H1 (cell line): ENCODE results near the gene CD300LB. TPM values are rescaled to one million over a fixed set of nuclear protein-coding genes. Genes with fewer than 3 reads are reported as not detected.

Experiments
- CTCF ChIA-PET: fragments of 300-600 bp; sonication (Branson Sonifier 250); formaldehyde crosslinking; loops from one replicate; lab custom pipeline; 2021; ENCODE audit not compliant: partially characterized antibody; lab: Charles Lee
- POLR2A ChIA-PET: fragments of 300-600 bp; sonication (Branson Sonifier 250); formaldehyde crosslinking; loops from one replicate; lab custom pipeline; 2021; ENCODE audit warnings: inconsistent platforms; ENCODE audit not compliant: partially characterized antibody; lab: Charles Lee
- DNase-seq, 2 experiments: peaks; one replicate each; pipeline versions ENCODE4 v3.0.0 to v3.0.0-alpha.2; 2010 to 2022; ENCODE audit warnings: low spot score in 2 of 2, low read depth in 1 of 2, mixed read lengths in 1 of 2
- FAIRE-seq: peaks from 2 replicates; lab custom pipeline; 2011; peaks lifted over from hg19 to GRCh38; lab: Jason Lieb, UNC
- H2AFZ ChIP-seq: 2 replicates; pipeline ENCODE4 v1.8.1; 2012; ENCODE audit warnings: low read length, inconsistent platforms
- H2AK5ac ChIP-seq: 2 replicates; pipeline ENCODE4 v1.6.1; 2013; ENCODE audit warnings: low read depth, low read length
- H2BK120ac ChIP-seq: replicated peaks from 2 replicates; pipeline ENCODE3; 2013; ENCODE audit warnings: low read depth, low read length, inconsistent platforms
- H2BK12ac ChIP-seq: 2 replicates; pipeline ENCODE4 v1.6.1; 2013; ENCODE audit warnings: low read depth, low read length
- H2BK15ac ChIP-seq: 2 replicates; pipeline ENCODE4 v1.6.1; 2013; ENCODE audit warnings: low read length
- H2BK20ac ChIP-seq: 2 replicates; pipeline ENCODE4 v1.6.1; 2013; ENCODE audit warnings: low read length
- H2BK5ac ChIP-seq: 2 replicates; pipeline ENCODE4 v1.6.1; 2013; ENCODE audit warnings: low read depth, low read length
- H3K14ac ChIP-seq: 2 replicates; pipeline ENCODE4 v1.6.1; 2013; ENCODE audit warnings: inconsistent platforms; ENCODE audit not compliant: insufficient read length
- H3K18ac ChIP-seq: 2 replicates; pipeline ENCODE4 v1.6.1; 2013; ENCODE audit warnings: low read length; ENCODE audit errors: extremely low read depth
- H3K23ac ChIP-seq: 2 replicates; pipeline ENCODE4 v1.6.1; 2013; ENCODE audit warnings: inconsistent platforms; ENCODE audit not compliant: insufficient read length
- H3K23me2 ChIP-seq: 2 replicates; pipeline ENCODE4 v1.6.1; 2013; ENCODE audit warnings: low read depth, low read length
- H3K27ac ChIP-seq: 2 replicates; pipeline ENCODE4 v1.6.1; 2011; ENCODE audit warnings: low read depth, low read length, inconsistent platforms
- H3K27me3 ChIP-seq, 4 experiments: replicated peaks in 1 of 4; 1 replicate in 1 of 4; 2 replicates in 3 of 4; pipeline versions ENCODE4 v1.6.1 to v1.8.1; 2011 to 2013; ENCODE audit warnings: low read length in 3 of 4, mild to moderate bottlenecking in 3 of 4, inconsistent platforms in 2 of 4, mixed read lengths in 2 of 4, moderate library complexity in 1 of 4; ENCODE audit not compliant: control insufficient read depth in 3 of 4, insufficient read depth in 3 of 4; ENCODE audit errors: extremely low read depth in 1 of 4
- H3K36me3 ChIP-seq, 4 experiments: 2 replicates each; pipeline versions ENCODE4 v1.6.1 to v1.8.1; 2011 to 2013; ENCODE audit warnings: mild to moderate bottlenecking in 4 of 4, low read length in 3 of 4, moderate library complexity in 2 of 4, control low read depth in 1 of 4, inconsistent platforms in 1 of 4; ENCODE audit not compliant: insufficient read depth in 4 of 4, control insufficient read depth in 2 of 4
- H3K4ac ChIP-seq: replicated peaks from 2 replicates; pipeline ENCODE3; 2013; ENCODE audit warnings: low read length, low read depth, mixed read lengths, inconsistent platforms; ENCODE audit not compliant: insufficient read length
- H3K4me1 ChIP-seq, 4 experiments: replicated peaks in 1 of 4; 1 replicate in 1 of 4; 2 replicates in 3 of 4; pipeline versions ENCODE4 v1.6.1 to v1.8.1; 2011 to 2013; ENCODE audit warnings: low read length in 3 of 4, inconsistent platforms in 2 of 4, mixed read lengths in 1 of 4; ENCODE audit not compliant: insufficient read depth in 4 of 4, control insufficient read depth in 3 of 4
- H3K4me2 ChIP-seq, 2 experiments: 2 replicates each; pipeline versions ENCODE4 v1.6.1 to v1.8.1; 2011 to 2013; ENCODE audit warnings: low read depth in 2 of 2, low read length in 2 of 2, control low read depth in 1 of 2, inconsistent platforms in 1 of 2, mild to moderate bottlenecking in 1 of 2; ENCODE audit not compliant: insufficient read depth in 1 of 2
- H3K4me3 ChIP-seq, 4 experiments: fragments of 200-600, 300-600 bp in 1 of 4; sonication (generic), shearing (Covaris generic), sonication (Bioruptor Twin) in 1 of 4; 2 replicates each; pipeline versions ENCODE4 v1.5.1 to v1.8.1; 2011 to 2016; ENCODE audit warnings: low read length in 4 of 4, low read depth in 3 of 4, control low read depth in 2 of 4, inconsistent platforms in 2 of 4, mild to moderate bottlenecking in 2 of 4, mixed read lengths in 1 of 4, moderate library complexity in 1 of 4; ENCODE audit not compliant: insufficient read depth in 2 of 4; ENCODE audit errors: extremely low read depth in 1 of 4
- H3K56ac ChIP-seq: replicated peaks from 2 replicates; pipeline ENCODE3; 2013; ENCODE audit warnings: low read depth, mild to moderate bottlenecking, mixed read lengths, low read length, inconsistent platforms; ENCODE audit not compliant: insufficient read length
- H3K79me1 ChIP-seq: 2 replicates; pipeline ENCODE4 v1.6.1; 2013; ENCODE audit warnings: low read depth, low read length, control low read depth
- H3K79me2 ChIP-seq, 2 experiments: 2 replicates each; pipeline versions ENCODE4 v1.6.1 to v1.8.1; 2012 to 2013; ENCODE audit warnings: low read length in 2 of 2, mild to moderate bottlenecking in 2 of 2, inconsistent platforms in 1 of 2; ENCODE audit not compliant: insufficient read depth in 2 of 2, control insufficient read depth in 1 of 2
- H3K9ac ChIP-seq, 4 experiments: replicated peaks in 1 of 4; 1 replicate in 1 of 4; 2 replicates in 3 of 4; pipeline versions ENCODE4 v1.6.1 to v1.8.1; 2011 to 2013; ENCODE audit warnings: low read depth in 3 of 4, low read length in 3 of 4, control low read depth in 2 of 4, mild to moderate bottlenecking in 2 of 4, moderate library complexity in 2 of 4, inconsistent platforms in 1 of 4; ENCODE audit errors: extremely low read depth in 1 of 4
- H3K9me3 ChIP-seq, 2 experiments: 2 replicates each; pipeline versions ENCODE4 v1.6.1 to v1.8.1; 2012 to 2013; ENCODE audit warnings: mild to moderate bottlenecking in 2 of 2, moderate library complexity in 2 of 2, control low read depth in 1 of 2, inconsistent platforms in 1 of 2, low read depth in 1 of 2, low read length in 1 of 2, mixed read lengths in 1 of 2; ENCODE audit not compliant: insufficient read depth in 2 of 2
- H4K20me1 ChIP-seq, 2 experiments: replicated peaks in 1 of 2; 2 replicates each; pipeline versions ENCODE3 to v1.8.1; 2011 to 2013; ENCODE audit warnings: inconsistent platforms in 2 of 2, low read length in 2 of 2, mild to moderate bottlenecking in 1 of 2; ENCODE audit not compliant: insufficient read depth in 2 of 2, control insufficient read depth in 1 of 2
- H4K5ac ChIP-seq: 2 replicates; pipeline ENCODE4 v1.6.1; 2013; ENCODE audit warnings: low read length, low read depth, mixed read lengths, inconsistent platforms; ENCODE audit not compliant: insufficient read length
- H4K8ac ChIP-seq: 2 replicates; pipeline ENCODE4 v1.8.0; 2013; ENCODE audit warnings: mild to moderate bottlenecking, moderate library complexity, low read length, inconsistent platforms; ENCODE audit not compliant: insufficient read depth; ENCODE audit errors: extremely low read depth
- H4K91ac ChIP-seq: replicated peaks from 2 replicates; pipeline ENCODE3; 2013; ENCODE audit warnings: low read length, mixed read lengths, inconsistent platforms; ENCODE audit not compliant: insufficient read length
- ASH2L ChIP-seq: fragments of 200-600, 300-600 bp; sonication (generic); IDR thresholded peaks from one replicate; pipeline ENCODE4 v1.7.1; 2017; ENCODE audit warnings: low read length
- CEBPB ChIP-seq: IDR thresholded peaks from 2 replicates; pipeline ENCODE4 v1.6.1; 2012; ENCODE audit warnings: low read depth, low read length
- EGR1 ChIP-seq: IDR thresholded peaks from 2 replicates; pipeline ENCODE4 v1.6.1; 2011; ENCODE audit warnings: low read depth, low read length, borderline replicate concordance
- GABPA ChIP-seq: IDR thresholded peaks from 2 replicates; pipeline ENCODE4 v1.6.1; 2011; ENCODE audit warnings: mild to moderate bottlenecking, low read length, moderate library complexity, borderline replicate concordance; ENCODE audit not compliant: insufficient read depth
- HDAC2 ChIP-seq, 2 experiments: fragments of 300-600 bp in 1 of 2; sonication (generic) in 1 of 2; IDR thresholded peaks; 2 replicates each; pipeline ENCODE4 v1.6.1; 2011 to 2012; ENCODE audit warnings: low read depth in 2 of 2, low read length in 2 of 2, mild to moderate bottlenecking in 2 of 2, moderate library complexity in 2 of 2, borderline replicate concordance in 1 of 2, inconsistent platforms in 1 of 2
- KDM4A ChIP-seq: IDR thresholded peaks from one replicate; pipeline ENCODE4 v1.7.1; 2012; ENCODE audit warnings: low read depth, mild to moderate bottlenecking, moderate library complexity, low read length, inconsistent platforms; ENCODE audit not compliant: severe bottlenecking
- RFX5 ChIP-seq: IDR thresholded peaks from 2 replicates; pipeline ENCODE4 v1.6.1; 2011; ENCODE audit warnings: low read depth, low read length, improper control_type of control experiment, borderline replicate concordance
- SIRT6 ChIP-seq: IDR thresholded peaks from one replicate; pipeline ENCODE4 v1.7.1; 2012; ENCODE audit warnings: low read length, inconsistent platforms
- SP1 ChIP-seq: IDR thresholded peaks from 2 replicates; pipeline ENCODE4 v1.6.1; 2011; ENCODE audit warnings: low read depth, low read length
- SP2 ChIP-seq: IDR thresholded peaks from 2 replicates; pipeline ENCODE4 v1.6.1; 2012; ENCODE audit warnings: mild to moderate bottlenecking, low read length, inconsistent platforms
- SRF ChIP-seq: IDR thresholded peaks from 2 replicates; pipeline ENCODE4 v1.6.1; 2011; ENCODE audit warnings: mild to moderate bottlenecking, low read depth, low read length, moderate library complexity
- ZNF274 ChIP-seq: IDR thresholded peaks from 2 replicates; pipeline ENCODE4 v1.7.0; 2012; ENCODE audit warnings: low read length, borderline replicate concordance; ENCODE audit errors: extremely low read depth
- WGBS, 2 experiments: shearing (Covaris generic) in 1 of 2; methylation state at CpG; one replicate each; pipeline versions ENCODE4 v1.1.6 to v1.1.7; 2013 to 2015; ENCODE audit warnings: low lambda C conversion rate in 2 of 2, mixed read lengths in 2 of 2, inconsistent platforms in 1 of 2, low coverage in 1 of 2, missing lambda C conversion rate in 1 of 2; ENCODE audit not compliant: insufficient replicate concordance in 2 of 2, insufficient coverage in 1 of 2, insufficient read length in 1 of 2; ENCODE audit errors: extremely low coverage in 1 of 2, missing lambda C conversion rate in 1 of 2; 5-methylcytosine and 5-hydroxymethylcytosine counted together
- long read RNA-seq, 2 experiments: library from RNA in 1 of 2; library from capped mRNA in 1 of 2; stranded (forward); transcript quantifications; one replicate each; pipeline ENCODE4 v2.0.0, GENCODE V29; 2021; ENCODE audit warnings: inconsistent platforms in 1 of 2
- polyA minus RNA-seq, 3 experiments: library from RNA; depleted of rRNA, polyadenylated mRNA; stranded (reverse); fragments of >200 nt; gene quantifications; 1 replicate in 2 of 3; 2 replicates in 1 of 3; pipeline ENCODE4 v1.2.3, GENCODE V29; 2011
- polyA plus RNA-seq, 7 experiments: library from polyadenylated mRNA; depleted of rRNA in 3 of 7; stranded (reverse) in 5 of 7; unstranded in 2 of 7; fragments of >200 nt in 5 of 7; fragments of 200-250 nt in 2 of 7; gene quantifications; 1 replicate in 5 of 7; 2 replicates in 1 of 7; 4 replicates in 1 of 7; pipeline versions ENCODE4 v1.2.1 to v1.2.3, GENCODE V29; 2011 to 2013; ENCODE audit warnings: missing spikeins in 2 of 7, mixed read lengths in 2 of 7
- total RNA-seq: library from RNA; stranded (reverse); fragmentation: NEBNext Ultra II Directional; extraction: Animal tissue kit (Norgen Biotek cat#: 25700); gene quantifications from 2 replicates; pipeline ENCODE4 v1.2.1, GENCODE V29; 2021

CD300LB gene
- not detected in 2 replicates for total RNA-seq
- polyA plus RNA-seq (2011; rRNA removed): not detected in 2 replicates
- polyA plus RNA-seq (2011; cell fraction: cytosol; rRNA removed): not detected
- not detected for polyA plus RNA-seq (2011; cell fraction: nucleus; rRNA removed)
- not detected in 4 replicates for polyA plus RNA-seq (2012, experiment 1 of 2)
- not detected for polyA plus RNA-seq (2012, experiment 2 of 2)
- polyA plus RNA-seq (2013, experiment 1 of 2): not detected
- polyA plus RNA-seq (2013, experiment 2 of 2): not detected
- polyA minus RNA-seq (2011; rRNA and poly(A)+ RNA removed): not detected in 2 replicates
- not detected for polyA minus RNA-seq (2011; cell fraction: cytosol; rRNA and poly(A)+ RNA removed)
- not detected for polyA minus RNA-seq (2011; cell fraction: nucleus; rRNA and poly(A)+ RNA removed)
- long read RNA-seq, experiment 1: 0 reads
- long read RNA-seq, experiment 2: 0 reads

GRCh38 chr17:74531231-74531761 is at the start of gene CD300LB:
TSS of gene CD300LB (minus strand) at chr17:74531475. CDS start at chr17:74531350, 125 bp downstream.
- Histone ChIP-seq H3K36me3 (no peaks in the 10 kb centered on the region), H3K27me3 (peaks cover 0 to 2% (median 0%) of the 10 kb centered on the region in 4 experiments; a peak in 2 of 7 replicates), H3K9ac (no peak within 1 kb of the TSS), H3K4ac (no peak within 1 kb of the TSS), H3K23me2 (no peaks in the 10 kb centered on the region), H3K4me3 (no peak within 1 kb of the TSS), H3K56ac (no peak within 1 kb of the TSS), H4K20me1 (no peaks in the 10 kb centered on the region), H2BK120ac (no peak within 1 kb of the TSS), H2BK5ac (no peak within 1 kb of the TSS), H3K27ac (no peak within 1 kb of the TSS), H2BK20ac (no peak within 1 kb of the TSS), H3K14ac (no peak within 1 kb of the TSS), H3K23ac (no peak within 1 kb of the TSS), H3K79me1 (no peaks in the 10 kb centered on the region), H4K5ac (no peak within 1 kb of the TSS), H2AK5ac (no peak within 1 kb of the TSS), H2BK15ac (no peak within 1 kb of the TSS), H4K91ac (peak within 1 kb of the TSS; percentile 59), H2BK12ac (no peak within 1 kb of the TSS; the same call in 1 of the 2 replicates), H3K9me3 (no peaks in the 10 kb centered on the region), H3K79me2 (no peaks in the 10 kb centered on the region), H3K18ac (no peak within 1 kb of the TSS), H3K4me1 (peaks cover 0 to 4% (median under 1%) of the 10 kb centered on the region in 4 experiments; a peak in 2 of 7 replicates), H4K8ac (peak within 1 kb of the TSS; percentile 35; the same call in 1 of the 2 replicates), H3K4me2 (no peak within 1 kb of the TSS), H2AFZ (no peak within 1 kb of the TSS)
- WGBS, 2 experiments: 85% methylated on average over 9 of the region's 10 CpGs; no CpG with 5 or more reads in 1 of the 2 experiments
- DNase-seq: no peak
- CTCF ChIA-PET: interaction anchor here (0.7 to 2.6 kb wide), 9 partner anchors 73 to 233 kb away, joined by 3 to 21 read pairs (median 3); partner anchors contain the start of gene GPR142
- FAIRE-seq: no peak
- POLR2A ChIA-PET: interaction anchor here (0.5 kb wide), 1 partner anchor 77 kb away, joined by 3 read pairs; no protein-coding TSS in a partner anchor
- TF ChIP-seq SRF (no peak), KDM4A (no peak), ZNF274 (no peak), ASH2L (no peak), EGR1 (no peak), RFX5 (no peak), SIRT6 (no peak), GABPA (no peak), SP2 (no peak), HDAC2 (IDR thresholded peaks at IDR 0.05; ENCODE audit: borderline replicate concordance in 1 of 2, low read depth in 2 of 2, low read length in 2 of 2) (no peak), SP1 (no peak), CEBPB (no peak)
